GM18868 (cell line): ENCODE data around the gene NOL9.

Experiments used
- ATAC-seq: cut with Tn5 transposase; IDR thresholded peaks from one replicate; pipeline ENCODE4 v1.9.1; 2021; ENCODE audit warnings: mild to moderate bottlenecking, moderate library complexity; ENCODE audit not compliant: unreplicated experiment

NOL9 gene

DNA sequence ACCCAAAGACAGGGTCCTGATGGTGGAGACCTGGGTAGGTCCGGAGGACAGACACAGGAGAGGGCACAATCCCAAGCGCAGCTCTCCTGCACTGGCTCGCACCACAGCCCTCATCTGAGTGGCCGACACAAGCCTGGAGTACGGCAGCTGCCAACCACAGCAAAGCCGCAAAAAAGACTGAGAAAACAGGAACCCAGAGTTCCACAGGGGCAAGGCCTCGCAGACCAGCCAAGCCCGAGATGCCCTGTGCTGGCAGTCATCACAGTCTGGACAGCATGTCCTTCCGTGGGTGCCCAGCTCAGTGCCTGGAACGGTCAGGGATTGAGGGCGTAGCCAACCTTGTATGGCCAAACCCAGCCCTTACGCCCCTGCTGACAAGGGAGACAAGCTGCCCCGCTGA lies 36.9 kb upstream of the NOL9 start:
- ATAC-seq = no peak

DNA sequence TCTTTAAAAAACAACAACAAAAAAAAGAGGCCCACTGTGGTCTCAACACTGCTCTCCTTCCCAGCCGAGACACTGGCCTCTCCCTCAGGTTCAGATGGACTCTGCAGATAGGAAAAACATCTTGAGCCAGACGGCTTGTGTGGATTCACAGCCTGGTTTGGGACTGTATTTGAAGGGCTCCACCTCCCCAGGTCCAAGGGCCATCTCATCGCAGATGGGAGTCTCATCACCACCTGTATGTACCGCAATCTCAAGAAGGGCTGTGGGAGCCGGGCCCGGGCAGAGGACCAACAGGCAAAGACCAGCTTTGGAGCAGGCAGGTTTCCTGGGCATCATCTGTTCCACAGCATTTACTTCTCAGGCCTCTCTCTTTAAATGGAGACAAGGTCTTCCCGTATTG lies 35.7 kb upstream of the NOL9 start:
- no peak for ATAC-seq

DNA sequence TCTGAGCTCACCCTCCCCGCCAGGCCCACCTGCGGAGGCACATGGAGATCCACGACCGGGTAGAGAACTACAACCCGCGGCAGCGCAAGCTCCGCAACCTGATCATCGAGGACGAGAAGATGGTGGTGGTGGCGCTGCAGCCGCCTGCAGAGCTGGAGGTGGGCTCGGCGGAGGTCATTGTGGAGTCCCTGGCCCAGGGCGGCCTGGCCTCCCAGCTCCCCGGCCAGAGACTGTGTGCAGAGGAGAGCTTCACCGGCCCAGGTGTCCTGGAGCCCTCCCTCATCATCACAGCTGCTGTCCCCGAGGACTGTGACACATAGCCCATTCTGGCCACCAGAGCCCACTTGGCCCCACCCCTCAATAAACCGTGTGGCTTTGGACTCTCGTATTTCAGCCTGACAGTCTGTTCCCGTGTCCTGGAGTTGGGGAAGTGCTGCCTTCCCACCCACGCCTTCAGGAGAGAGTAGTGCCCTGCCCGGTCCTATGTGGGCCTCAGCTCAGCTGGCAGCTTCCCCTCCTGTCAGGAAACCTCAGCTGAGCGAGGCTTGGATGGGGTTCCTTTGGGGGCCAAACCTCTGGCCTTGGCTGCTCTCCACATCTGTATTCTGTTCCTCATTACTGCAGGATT lies 34.7 kb upstream of the NOL9 start:
- no peak for ATAC-seq

DNA sequence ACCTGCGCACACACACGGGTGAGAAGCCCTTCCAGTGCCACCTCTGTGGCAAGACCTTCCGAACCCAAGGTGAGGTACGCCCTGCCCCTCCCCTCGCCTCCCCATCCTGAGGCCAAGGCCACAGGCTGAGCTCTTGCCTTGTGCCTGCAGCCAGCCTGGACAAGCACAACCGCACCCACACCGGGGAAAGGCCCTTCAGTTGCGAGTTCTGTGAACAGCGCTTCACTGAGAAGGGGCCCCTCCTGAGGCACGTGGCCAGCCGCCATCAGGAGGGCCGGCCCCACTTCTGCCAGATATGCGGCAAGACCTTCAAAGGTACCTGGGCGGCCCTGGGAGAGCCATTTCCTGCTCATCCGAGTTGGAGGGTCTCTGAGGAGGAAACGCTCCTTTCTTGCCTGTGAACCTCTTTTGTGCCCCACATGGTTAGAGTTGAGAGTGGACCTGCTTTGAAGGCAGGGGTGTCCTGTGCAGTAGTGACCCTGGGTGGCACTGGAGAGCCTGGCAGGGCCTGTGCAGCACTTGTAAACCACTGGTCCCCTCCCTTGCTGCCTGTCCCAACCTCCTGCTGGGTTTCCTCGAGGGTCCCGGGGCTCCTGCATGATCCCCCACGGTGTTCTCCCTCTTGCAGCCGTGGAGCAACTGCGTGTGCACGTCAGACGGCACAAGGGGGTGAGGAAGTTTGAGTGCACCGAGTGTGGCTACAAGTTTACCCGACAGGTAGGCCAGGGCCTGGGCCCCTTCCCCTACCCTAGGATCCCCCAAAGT lies 34.0 kb upstream of the NOL9 start:
- ATAC-seq = no peak

DNA sequence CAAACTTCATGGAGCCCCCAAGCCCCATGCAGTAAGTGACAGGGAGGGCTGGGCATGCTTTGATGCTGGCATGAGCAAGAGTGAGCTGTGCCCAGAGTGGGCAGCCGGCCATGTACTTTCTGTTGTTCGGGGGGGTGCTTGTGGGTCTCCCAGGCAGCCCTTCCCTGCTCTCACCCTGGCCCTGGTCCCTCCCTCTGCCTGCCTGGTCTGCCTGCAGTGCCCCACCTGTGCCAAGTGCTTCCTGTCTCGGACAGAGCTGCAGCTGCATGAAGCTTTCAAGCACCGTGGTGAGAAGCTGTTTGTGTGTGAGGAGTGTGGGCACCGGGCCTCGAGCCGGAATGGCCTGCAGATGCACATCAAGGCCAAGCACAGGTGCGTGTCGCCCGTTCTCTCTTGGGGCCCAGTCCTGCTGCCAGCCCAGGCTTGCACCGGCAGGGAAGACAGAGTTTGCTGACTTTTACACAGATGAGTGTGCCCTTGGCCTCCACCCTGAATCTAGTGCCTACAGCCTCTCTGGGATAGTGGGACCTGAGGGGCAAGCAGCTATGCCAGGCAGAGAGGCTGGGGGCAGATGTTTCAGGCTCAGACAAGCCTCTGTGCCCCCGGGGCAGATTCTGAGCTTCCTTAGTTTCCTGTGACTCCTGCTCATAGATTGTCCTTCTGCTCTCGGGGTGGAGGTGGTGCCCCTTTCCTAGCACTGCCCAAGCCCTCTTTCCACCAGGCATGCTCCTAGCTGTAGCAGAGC lies 33.1 kb upstream of the NOL9 start:
- ATAC-seq = no peak

DNA sequence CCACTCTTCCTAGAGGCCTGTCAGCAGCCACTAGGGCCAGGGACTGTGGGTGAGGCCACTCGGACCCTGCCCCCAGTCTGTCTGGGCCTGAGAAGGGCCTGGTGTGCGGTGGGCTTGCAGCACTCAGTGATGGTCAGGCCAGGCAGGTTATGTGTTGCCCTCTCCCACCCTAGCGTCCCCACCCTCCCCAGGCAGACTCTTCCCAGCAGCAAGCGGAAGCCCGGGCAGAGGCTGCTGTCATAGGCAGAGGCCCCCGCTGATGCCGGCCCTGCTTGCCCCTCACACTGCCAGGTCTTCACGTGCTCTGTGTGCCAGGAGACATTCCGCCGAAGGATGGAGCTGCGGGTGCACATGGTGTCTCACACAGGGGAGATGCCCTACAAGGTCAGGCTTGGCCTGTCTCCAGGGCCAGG lies 32.1 kb upstream of the NOL9 start:
- no peak for ATAC-seq

DNA sequence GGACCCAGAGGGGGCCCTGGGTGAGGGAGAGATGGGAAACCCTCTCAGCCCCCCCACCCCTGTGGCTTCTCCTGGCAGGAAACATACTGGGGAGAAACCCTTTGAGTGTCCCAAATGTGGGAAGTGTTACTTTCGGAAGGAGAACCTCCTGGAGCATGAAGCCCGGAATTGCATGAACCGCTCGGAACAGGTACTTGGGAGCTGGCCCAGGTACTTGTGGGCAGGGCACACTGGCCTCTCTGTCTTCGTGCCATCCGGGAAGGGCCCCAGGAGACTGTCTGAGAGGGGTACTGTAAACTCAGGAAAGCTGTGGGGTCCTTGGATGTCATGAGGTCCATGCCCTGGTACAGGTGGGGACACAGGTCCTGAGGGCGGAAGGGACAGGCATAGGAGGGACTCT lies 31.5 kb upstream of the NOL9 start:
- ATAC-seq = no peak

DNA sequence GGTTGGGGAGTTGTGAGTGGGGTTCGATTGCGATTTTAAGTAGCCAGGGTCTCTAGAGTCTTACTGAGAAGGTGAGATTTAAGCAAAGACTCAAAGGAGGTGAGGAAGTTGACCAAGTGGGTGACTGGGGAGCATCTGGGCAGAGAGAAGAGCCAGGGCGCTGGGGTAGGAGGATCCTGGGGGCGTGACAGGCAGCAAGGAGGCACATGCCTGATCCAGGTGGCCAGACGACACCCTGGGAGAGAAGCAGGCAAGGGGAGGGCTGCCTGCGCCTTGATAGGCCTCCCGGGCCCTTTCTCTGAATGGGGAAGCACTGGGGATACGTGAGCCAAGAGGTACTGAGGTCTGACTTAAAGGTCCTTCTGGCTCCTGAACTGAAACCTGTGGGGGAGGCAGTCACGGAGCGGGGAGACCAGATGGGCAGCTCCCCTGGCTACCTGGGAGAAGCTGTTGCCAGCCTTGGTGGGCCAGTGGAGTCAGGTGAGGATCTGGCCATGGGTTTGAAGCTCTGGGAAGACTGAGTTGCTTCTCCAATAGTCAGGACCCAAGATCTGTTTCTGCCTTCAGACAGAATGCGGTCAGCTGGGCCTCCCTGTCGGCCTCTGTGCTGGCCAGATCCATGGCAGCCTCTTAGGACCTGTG lies 30.9 kb upstream of the NOL9 start:
- no peak for ATAC-seq

DNA sequence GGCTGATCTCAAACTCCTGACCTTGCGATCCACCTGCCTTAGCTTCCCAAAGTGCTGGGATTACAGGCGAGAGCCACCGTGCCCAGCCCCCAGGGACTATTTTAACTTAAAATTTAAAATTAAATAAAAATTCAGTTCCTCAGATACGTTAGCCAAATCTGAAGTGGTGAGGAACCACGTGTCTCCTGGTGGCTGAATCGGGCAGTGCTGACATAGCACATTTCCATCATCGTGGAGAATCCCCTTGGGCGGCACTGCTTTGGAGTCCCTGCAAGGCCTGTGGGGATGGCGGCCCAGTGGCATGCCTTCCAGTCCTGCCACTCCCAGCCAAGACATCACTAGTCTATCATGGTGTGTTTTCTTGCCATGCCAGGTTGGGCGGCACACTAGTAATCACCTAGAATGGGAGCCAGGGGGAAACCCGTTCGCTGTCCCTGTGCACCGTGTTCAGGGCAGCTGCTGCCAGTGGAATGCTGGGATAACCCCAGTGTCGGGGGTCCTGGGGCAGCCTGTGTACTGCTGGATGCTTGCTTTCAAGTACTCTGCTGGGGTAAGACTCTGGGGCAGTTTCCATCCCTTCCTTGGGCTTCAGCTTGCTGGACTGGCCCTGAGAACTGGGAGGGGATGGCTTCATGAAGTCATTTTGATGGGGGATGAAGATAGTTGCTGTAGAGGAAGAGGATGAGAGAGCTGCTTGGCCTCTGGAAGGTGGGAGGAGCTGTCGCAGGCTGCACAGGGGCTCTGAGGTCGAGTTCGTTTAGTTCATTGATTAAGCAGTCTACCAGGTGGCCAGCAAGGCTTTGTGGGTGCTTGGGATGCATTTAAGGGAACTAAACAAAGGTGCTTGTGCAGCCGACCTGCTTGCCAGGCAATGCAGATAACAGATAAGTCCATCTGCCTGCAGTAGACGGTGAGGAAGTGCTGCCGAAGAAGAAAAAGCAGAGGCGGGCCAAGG lies 30.1 kb upstream of the NOL9 start:
- no peak for ATAC-seq

DNA sequence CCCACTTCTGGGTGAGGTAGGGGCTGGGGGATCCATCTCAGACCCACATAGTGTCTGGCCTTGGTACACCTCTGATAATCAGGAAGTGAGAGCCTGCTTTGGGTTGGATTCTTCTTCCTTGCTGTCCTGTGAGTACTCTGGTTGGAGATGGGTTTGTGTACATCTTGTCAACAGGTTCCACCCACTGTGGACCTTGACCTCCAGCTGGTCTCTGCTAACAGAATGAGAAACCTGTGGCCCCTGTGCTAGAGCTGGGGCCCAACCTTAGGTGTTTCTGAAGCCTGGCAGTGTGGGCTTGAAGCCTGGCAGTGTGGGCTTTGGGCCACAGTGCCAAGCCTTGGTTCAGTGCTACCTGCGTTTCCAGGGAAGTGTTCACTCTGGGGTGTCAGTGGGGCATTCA lies 28.1 kb upstream of the NOL9 start:
- no peak for ATAC-seq

DNA sequence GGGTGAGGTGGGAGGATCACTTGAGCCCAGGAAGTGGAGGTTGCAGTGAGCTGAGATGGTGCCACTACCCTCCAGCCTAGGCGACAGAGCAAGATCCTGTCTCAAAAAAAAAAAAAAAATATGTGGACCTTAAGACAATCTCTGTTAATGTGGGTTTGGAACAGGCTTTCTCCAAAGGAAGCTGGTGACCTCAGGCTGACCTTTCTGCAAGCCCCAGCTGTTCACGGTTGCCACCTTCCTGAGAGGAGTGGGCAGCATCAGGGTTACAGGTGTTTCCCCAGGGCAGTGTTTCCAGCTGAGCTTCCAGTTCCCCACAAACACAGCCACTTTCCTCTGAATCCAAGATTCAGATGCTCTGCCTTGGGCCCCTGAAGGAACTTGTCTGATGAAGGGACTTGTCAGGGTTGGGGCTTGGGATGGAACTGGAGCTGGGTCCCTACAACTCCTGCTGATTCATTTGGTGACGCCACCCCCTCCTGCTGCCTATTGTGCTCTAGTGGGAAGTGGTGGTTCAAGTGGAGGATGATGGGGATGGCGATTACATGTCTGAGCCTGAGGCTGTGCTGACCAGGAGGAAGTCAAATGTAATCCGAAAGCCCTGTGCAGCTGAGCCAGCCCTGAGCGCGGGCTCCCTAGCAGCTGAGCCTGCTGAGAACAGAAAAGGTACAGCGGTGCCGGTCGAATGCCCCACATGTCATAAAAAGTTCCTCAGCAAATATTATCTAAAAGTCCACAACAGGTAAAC lies 27.4 kb upstream of the NOL9 start:
- ATAC-seq = no peak

DNA sequence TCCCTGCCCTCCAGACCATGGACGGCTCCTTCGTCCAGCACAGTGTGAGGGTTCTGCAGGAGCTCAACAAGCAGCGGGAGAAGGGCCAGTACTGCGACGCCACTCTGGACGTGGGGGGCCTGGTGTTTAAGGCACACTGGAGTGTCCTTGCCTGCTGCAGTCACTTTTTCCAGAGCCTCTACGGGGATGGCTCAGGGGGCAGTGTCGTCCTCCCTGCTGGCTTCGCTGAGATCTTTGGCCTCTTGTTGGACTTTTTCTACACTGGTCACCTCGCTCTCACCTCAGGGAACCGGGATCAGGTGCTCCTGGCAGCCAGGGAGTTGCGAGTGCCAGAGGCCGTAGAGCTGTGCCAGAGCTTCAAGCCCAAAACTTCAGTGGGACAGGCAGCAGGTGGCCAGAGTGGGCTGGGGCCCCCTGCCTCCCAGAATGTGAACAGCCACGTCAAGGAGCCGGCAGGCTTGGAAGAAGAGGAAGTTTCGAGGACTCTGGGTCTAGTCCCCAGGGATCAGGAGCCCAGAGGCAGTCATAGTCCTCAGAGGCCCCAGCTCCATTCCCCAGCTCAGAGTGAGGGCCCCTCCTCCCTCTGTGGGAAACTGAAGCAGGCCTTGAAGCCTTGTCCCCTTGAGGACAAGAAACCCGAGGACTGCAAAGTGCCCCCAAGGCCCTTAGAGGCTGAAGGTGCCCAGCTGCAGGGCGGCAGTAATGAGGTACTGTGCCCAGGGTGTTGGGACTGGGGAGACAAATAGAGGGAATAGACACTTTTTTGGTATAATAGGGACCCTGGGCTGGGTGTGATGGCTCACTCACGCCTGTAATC lies 26.5 kb upstream of the NOL9 start:
- no peak for ATAC-seq

DNA sequence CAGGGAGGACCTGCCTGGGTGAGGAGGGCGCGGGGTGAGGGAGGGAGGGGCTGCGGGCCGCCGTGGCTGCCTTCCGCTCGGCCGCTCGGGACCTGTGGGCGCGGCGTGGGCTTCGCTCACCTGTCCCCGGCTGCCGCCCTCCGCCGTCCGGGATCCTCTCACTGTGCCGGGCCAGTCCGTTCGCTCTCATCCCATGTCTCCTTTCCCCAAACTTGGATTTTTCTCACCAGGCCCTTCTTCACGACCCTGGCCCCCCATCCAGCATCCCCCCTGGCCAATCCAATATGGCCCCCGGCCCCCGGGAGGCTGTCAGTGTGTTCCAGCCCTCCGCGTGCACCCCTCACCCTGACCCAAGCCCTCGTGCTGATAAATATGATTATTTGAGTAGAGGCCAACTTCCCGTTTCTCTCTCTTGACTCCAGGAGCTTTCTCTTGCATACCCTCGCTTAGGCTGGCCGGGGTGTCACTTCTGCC lies 25.8 kb upstream of the NOL9 start:
- no peak for ATAC-seq

DNA sequence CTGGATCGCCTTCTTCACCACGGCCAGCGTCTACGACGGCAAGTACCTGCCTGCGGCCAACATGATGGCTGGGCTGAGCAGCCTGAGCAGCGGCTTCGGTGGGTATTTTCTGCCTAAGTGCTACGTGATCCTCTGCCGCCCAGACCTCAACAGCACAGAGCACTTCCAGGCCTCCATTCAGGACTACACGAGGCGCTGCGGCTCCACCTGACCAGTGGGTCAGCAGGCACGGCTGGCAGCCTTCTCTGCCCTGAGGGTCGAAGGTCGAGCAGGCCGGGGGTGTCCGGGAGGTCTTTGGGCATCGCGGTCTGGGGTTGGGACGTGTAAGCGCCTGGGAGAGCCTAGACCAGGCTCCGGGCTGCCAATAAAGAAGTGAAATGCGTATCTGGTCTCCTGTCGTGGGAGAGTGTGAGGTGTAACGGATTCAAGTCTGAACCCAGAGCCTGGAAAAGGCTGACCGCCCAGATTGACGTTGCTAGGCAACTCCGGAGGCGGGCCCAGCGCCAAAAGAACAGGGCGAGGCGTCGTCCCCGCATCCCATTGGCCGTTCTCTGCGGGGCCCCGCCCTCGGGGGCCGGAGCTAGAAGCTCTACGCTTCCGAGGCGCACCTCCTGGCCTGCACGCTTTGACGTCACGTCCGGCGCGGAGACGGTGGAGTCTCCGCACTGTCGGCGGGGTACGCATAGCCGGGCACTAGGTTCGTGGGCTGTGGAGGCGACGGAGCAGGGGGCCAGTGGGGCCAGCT lies 25.2 kb upstream of the NOL9 start, which contains the start of gene ZBTB48:
Gene ZBTB48, plus strand, starts transcription at position 621 of the 745 bp plus-strand sequence. CDS start 616 bp downstream, outside the sequence.
- ATAC-seq = peak; percentile 96

DNA sequence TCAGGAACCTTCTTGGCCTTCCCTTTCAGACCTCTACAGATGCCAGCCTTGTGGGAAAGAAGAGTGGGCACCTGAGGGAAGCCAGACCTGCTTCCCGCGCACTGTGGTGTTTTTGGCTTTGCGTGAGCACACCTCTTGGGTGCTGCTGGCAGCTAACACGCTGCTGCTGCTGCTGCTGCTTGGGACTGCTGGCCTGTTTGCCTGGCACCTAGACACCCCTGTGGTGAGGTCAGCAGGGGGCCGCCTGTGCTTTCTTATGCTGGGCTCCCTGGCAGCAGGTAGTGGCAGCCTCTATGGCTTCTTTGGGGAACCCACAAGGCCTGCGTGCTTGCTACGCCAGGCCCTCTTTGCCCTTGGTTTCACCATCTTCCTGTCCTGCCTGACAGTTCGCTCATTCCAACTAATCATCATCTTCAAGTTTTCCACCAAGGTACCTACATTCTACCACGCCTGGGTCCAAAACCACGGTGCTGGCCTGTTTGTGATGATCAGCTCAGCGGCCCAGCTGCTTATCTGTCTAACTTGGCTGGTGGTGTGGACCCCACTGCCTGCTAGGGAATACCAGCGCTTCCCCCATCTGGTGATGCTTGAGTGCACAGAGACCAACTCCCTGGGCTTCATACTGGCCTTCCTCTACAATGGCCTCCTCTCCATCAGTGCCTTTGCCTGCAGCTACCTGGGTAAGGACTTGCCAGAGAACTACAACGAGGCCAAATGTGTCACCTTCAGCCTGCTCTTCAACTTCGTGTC lies 24.5 kb upstream of the NOL9 start:
- ATAC-seq = no peak

DNA sequence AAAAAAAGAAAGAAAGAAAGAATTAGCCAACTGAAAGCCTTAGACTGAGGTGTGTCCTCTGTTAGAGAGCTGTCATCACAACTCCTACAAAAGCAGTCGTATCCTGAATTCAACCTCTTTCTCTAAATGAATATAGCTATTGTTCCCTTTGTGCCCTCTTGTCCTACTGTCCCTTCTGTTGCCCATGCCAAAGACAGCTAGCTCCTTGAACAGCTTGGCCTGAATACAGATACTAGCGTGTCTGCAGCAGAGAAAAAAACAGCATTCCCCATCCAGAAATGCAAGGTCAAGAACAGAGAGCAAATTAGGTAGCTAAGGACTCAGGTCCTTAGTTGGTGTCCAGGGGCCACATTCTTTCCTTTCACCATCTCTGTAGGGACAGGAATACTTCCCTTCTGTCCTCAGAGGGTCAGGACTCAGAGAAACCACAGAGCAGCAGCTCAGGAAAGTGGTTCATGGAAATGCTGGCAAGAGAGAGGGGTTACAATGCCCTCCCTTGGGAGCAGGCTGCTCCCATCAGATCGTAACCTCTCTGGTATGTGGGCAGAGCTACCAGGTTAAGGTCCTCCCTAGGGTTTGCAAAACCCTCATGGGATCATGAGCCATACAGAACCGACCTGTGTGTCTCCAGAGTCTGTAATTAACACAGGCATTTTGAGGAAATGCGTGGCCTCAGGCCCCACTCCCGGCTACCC lies 23.7 kb upstream of the NOL9 start:
- no peak for ATAC-seq

DNA sequence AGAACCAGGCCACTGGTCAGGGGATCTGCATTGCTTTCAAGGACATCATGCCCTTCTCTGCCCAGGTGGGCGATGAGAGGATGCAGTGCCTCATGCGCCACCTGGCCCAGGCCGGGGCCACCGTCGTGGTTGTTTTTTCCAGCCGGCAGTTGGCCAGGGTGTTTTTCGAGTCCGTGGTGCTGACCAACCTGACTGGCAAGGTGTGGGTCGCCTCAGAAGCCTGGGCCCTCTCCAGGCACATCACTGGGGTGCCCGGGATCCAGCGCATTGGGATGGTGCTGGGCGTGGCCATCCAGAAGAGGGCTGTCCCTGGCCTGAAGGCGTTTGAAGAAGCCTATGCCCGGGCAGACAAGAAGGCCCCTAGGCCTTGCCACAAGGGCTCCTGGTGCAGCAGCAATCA lies 20.5 kb upstream of the NOL9 start:
- no peak for ATAC-seq
